Measurements from ENCODE around the gene KLHL30.

DNA sequence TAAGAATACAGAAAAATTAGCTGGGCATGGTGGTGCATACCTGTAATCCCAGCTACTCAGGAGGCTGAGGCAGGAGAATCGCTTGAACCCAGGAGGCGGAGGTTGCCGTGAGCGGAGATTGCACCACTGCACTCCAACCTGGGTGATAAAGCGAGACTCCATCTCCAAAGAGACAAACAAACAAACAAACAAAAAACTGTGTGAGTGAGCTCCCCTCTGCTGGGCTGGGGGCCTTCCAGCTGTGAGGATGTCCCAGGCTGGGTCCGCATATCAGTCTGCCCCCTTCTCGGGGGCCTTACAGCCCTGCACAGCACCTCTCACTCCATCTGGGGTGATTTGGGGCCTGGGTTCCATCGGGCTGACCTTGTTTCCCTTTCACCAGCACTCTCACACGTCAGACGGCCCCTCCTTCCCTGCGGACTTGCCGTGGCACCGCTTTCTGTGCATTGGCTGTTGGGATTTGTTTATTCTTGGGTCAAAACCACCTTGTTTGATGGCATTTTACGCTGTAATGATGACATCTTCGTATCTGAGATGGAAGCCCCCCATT is 2.8 kb upstream of the KLHL30 start:
- TF ChIP-seq, protein P1, sequence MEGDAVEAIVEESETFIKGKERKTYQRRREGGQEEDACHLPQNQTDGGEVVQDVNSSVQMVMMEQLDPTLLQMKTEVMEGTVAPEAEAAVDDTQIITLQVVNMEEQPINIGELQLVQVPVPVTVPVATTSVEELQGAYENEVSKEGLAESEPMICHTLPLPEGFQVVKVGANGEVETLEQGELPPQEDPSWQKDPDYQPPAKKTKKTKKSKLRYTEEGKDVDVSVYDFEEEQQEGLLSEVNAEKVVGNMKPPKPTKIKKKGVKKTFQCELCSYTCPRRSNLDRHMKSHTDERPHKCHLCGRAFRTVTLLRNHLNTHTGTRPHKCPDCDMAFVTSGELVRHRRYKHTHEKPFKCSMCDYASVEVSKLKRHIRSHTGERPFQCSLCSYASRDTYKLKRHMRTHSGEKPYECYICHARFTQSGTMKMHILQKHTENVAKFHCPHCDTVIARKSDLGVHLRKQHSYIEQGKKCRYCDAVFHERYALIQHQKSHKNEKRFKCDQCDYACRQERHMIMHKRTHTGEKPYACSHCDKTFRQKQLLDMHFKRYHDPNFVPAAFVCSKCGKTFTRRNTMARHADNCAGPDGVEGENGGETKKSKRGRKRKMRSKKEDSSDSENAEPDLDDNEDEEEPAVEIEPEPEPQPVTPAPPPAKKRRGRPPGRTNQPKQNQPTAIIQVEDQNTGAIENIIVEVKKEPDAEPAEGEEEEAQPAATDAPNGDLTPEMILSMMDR (conservative IDR thresholded peaks at IDR 0.05; ENCODE audit: low read depth in 2 of 2) = no peak
- TF ChIP-seq, protein P2, sequence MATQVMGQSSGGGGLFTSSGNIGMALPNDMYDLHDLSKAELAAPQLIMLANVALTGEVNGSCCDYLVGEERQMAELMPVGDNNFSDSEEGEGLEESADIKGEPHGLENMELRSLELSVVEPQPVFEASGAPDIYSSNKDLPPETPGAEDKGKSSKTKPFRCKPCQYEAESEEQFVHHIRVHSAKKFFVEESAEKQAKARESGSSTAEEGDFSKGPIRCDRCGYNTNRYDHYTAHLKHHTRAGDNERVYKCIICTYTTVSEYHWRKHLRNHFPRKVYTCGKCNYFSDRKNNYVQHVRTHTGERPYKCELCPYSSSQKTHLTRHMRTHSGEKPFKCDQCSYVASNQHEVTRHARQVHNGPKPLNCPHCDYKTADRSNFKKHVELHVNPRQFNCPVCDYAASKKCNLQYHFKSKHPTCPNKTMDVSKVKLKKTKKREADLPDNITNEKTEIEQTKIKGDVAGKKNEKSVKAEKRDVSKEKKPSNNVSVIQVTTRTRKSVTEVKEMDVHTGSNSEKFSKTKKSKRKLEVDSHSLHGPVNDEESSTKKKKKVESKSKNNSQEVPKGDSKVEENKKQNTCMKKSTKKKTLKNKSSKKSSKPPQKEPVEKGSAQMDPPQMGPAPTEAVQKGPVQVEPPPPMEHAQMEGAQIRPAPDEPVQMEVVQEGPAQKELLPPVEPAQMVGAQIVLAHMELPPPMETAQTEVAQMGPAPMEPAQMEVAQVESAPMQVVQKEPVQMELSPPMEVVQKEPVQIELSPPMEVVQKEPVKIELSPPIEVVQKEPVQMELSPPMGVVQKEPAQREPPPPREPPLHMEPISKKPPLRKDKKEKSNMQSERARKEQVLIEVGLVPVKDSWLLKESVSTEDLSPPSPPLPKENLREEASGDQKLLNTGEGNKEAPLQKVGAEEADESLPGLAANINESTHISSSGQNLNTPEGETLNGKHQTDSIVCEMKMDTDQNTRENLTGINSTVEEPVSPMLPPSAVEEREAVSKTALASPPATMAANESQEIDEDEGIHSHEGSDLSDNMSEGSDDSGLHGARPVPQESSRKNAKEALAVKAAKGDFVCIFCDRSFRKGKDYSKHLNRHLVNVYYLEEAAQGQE (IDR thresholded peaks at IDR 0.05; ENCODE audit: unreplicated experiment) = no peak
- TF ChIP-seq STAT1 (IDR thresholded peaks at IDR 0.05; ENCODE audit: unreplicated experiment) (no peak), EZH2 (IDR thresholded peaks at IDR 0.05; ENCODE audit: low read depth, unreplicated experiment) (no peak), EZH2phosphoT487 (IDR thresholded peaks at IDR 0.05; ENCODE audit: unreplicated experiment) (no peak), POLR2AphosphoS5 (IDR thresholded peaks at IDR 0.05; ENCODE audit: low read depth) (no peak), CREB1 (CRISPR knock-in tag; IDR thresholded peaks at IDR 0.05; ENCODE audit: low read depth) (no peak), NANOG (IDR thresholded peaks at IDR 0.05; ENCODE audit: borderline replicate concordance) (no peak), ZNF331 (CRISPR knock-in tag; IDR thresholded peaks at IDR 0.05; ENCODE audit: low read depth) (no peak), JUNB (IDR thresholded peaks at IDR 0.05; ENCODE audit: unreplicated experiment) (no peak)
- TF ChIP-seq, protein P3, sequence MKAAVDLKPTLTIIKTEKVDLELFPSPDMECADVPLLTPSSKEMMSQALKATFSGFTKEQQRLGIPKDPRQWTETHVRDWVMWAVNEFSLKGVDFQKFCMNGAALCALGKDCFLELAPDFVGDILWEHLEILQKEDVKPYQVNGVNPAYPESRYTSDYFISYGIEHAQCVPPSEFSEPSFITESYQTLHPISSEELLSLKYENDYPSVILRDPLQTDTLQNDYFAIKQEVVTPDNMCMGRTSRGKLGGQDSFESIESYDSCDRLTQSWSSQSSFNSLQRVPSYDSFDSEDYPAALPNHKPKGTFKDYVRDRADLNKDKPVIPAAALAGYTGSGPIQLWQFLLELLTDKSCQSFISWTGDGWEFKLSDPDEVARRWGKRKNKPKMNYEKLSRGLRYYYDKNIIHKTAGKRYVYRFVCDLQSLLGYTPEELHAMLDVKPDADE (IDR thresholded peaks at IDR 0.05) = no peak
- TF ChIP-seq, protein P4, sequence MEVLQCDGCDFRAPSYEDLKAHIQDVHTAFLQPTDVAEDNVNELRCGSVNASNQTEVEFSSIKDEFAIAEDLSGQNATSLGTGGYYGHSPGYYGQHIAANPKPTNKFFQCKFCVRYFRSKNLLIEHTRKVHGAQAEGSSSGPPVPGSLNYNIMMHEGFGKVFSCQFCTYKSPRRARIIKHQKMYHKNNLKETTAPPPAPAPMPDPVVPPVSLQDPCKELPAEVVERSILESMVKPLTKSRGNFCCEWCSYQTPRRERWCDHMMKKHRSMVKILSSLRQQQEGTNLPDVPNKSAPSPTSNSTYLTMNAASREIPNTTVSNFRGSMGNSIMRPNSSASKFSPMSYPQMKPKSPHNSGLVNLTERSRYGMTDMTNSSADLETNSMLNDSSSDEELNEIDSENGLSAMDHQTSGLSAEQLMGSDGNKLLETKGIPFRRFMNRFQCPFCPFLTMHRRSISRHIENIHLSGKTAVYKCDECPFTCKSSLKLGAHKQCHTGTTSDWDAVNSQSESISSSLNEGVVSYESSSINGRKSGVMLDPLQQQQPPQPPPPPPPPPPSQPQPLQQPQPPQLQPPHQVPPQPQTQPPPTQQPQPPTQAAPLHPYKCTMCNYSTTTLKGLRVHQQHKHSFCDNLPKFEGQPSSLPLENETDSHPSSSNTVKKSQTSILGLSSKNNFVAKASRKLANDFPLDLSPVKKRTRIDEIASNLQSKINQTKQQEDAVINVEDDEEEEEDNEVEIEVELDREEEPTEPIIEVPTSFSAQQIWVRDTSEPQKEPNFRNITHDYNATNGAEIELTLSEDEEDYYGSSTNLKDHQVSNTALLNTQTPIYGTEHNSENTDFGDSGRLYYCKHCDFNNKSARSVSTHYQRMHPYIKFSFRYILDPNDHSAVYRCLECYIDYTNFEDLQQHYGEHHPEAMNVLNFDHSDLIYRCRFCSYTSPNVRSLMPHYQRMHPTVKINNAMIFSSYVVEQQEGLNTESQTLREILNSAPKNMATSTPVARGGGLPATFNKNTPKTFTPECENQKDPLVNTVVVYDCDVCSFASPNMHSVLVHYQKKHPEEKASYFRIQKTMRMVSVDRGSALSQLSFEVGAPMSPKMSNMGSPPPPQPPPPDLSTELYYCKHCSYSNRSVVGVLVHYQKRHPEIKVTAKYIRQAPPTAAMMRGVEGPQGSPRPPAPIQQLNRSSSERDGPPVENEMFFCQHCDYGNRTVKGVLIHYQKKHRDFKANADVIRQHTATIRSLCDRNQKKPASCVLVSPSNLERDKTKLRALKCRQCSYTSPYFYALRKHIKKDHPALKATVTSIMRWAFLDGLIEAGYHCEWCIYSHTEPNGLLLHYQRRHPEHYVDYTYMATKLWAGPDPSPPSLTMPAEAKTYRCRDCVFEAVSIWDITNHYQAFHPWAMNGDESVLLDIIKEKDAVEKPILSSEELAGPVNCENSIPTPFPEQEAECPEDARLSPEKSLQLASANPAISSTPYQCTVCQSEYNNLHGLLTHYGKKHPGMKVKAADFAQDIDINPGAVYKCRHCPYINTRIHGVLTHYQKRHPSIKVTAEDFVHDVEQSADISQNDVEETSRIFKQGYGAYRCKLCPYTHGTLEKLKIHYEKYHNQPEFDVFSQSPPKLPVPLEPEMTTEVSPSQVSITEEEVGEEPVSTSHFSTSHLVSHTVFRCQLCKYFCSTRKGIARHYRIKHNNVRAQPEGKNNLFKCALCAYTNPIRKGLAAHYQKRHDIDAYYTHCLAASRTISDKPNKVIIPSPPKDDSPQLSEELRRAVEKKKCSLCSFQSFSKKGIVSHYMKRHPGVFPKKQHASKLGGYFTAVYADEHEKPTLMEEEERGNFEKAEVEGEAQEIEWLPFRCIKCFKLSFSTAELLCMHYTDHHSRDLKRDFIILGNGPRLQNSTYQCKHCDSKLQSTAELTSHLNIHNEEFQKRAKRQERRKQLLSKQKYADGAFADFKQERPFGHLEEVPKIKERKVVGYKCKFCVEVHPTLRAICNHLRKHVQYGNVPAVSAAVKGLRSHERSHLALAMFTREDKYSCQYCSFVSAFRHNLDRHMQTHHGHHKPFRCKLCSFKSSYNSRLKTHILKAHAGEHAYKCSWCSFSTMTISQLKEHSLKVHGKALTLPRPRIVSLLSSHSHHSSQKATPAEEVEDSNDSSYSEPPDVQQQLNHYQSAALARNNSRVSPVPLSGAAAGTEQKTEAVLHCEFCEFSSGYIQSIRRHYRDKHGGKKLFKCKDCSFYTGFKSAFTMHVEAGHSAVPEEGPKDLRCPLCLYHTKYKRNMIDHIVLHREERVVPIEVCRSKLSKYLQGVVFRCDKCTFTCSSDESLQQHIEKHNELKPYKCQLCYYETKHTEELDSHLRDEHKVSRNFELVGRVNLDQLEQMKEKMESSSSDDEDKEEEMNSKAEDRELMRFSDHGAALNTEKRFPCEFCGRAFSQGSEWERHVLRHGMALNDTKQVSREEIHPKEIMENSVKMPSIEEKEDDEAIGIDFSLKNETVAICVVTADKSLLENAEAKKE (CRISPR knock-in tag; IDR thresholded peaks at IDR 0.05) = no peak
